GM10847 (cell line): Measurements from ENCODE around the gene ZNF629.

Source experiments
- POLR2A ChIP-seq: IDR thresholded peaks from 2 replicates; pipeline ENCODE4 v1.6.1; 2011; ENCODE audit not compliant: insufficient read length; ENCODE audit errors: extremely low read depth

The ZNF629 gene

DNA sequence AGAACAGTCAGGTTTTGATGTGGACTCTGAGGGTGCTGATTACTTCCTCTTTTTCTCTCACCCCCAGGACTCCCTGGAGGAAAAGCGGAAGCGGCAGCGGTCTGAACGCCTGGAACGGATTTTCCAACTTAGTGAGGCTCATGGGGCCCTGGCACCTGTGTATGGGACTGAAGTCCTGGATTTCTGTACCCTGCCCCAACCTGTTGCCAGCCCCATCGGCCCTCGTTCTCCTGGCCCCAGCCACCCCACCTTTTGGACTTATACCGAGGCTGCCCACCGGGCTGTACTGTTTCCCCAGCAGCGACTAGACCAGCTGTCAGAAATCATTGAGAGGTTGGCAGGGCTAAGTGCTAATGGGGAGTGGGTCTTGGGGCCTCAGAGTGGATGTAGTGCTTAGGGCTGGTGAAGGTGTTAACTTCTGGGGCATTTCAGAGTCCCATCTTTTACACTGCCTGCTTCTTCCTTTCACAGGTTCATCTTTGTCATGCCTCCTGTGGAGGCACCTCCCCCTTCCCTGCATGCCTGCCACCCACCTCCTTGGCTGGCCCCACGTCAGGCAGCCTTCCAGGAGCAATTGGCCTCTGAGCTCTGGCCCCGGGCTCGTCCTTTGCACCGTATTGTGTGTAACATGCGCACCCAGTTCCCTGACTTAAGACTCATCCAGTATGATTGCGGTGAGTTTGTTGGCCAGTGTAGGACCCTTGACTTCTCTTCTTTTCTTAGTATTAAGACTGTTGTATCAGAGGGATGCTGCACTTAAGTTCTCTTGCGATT lies 57.9 kb downstream of the ZNF629 start:
- TF ChIP-seq POLR2A = no peak
